Astrocyte (in vitro differentiated cells and primary cell): ENCODE data around the gene LMBRD1.

Experiments used
- EZH2 ChIP-seq: IDR thresholded peaks from 2 replicates; pipeline ENCODE4 v1.6.1; 2012; ENCODE audit warnings: mild to moderate bottlenecking, low read length, inconsistent platforms; ENCODE audit not compliant: insufficient read depth
- TF ChIP-seq, protein P1 (sequence below): IDR thresholded peaks from 2 replicates; pipeline ENCODE4 v1.5.1; 2011; ENCODE audit warnings: low read depth, mild to moderate bottlenecking, inconsistent platforms, low read length, moderate library complexity; ENCODE audit not compliant: insufficient read depth

DNA sequence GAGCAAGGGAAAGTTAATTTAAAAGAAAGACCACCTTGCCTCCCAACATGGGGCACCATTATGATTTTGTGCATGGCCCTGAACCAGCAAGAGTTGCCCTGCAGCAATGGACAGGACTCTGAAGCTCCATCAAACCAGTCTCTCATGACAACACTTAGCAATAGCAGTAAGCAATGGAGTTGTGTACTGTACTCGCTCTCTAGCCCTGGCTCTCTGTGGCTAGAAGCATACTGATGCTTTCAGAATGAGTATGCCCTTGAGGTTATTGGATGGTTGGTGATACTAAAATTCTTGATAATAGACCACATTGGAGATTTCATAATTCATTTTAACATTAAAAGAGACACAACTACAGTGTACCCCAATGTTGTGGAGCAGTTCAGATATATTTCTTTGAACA lies 23.2 kb upstream of the LMBRD1 start:
- TF ChIP-seq, protein P1, sequence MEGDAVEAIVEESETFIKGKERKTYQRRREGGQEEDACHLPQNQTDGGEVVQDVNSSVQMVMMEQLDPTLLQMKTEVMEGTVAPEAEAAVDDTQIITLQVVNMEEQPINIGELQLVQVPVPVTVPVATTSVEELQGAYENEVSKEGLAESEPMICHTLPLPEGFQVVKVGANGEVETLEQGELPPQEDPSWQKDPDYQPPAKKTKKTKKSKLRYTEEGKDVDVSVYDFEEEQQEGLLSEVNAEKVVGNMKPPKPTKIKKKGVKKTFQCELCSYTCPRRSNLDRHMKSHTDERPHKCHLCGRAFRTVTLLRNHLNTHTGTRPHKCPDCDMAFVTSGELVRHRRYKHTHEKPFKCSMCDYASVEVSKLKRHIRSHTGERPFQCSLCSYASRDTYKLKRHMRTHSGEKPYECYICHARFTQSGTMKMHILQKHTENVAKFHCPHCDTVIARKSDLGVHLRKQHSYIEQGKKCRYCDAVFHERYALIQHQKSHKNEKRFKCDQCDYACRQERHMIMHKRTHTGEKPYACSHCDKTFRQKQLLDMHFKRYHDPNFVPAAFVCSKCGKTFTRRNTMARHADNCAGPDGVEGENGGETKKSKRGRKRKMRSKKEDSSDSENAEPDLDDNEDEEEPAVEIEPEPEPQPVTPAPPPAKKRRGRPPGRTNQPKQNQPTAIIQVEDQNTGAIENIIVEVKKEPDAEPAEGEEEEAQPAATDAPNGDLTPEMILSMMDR = no peak
- no peak for TF ChIP-seq EZH2
